ENCODE results near the gene USP47.

- no peak for TF ChIP-seq POLR2A (IDR thresholded peaks at IDR 0.05)
- TF ChIP-seq CTCF (IDR thresholded peaks at IDR 0.05) = no peak
Observed at GRCh38 chr11:11807811-11808782, 33.7 kb upstream of the USP47 start.

Measured in lower leg skin (tissue), 3 donors.